ENCODE results near the gene ING5.
A peak's percentile ranks its signal among the peaks of the same experiment; 100 is the strongest.

ING5 gene

GRCh38 chr2:241701399-241702154 lies at the start of gene ING5:
TSS of gene ING5 (plus strand) at chr2:241702039. CDS start at chr2:241702066, 27 bp downstream.
- 0 out of 2 replicates have a peak, but pooled peaks have one; percentile 34 for TF ChIP-seq CTCF (IDR thresholded peaks at IDR 0.05; ENCODE audit: low read depth, low read length)
- no peak for TF ChIP-seq EZH2phosphoT487 (IDR thresholded peaks at IDR 0.05; ENCODE audit: low read depth)
- H3K4me2 ChIP-seq (ENCODE audit: low read length), result peak within 1 kb of the TSS; percentile 99
- peaks cover 26% of the 10 kb centered on the region for H3K79me2 ChIP-seq (ENCODE audit: low read length)
- peaks cover 11% of the 10 kb centered on the region for H3K36me3 ChIP-seq (replicated peaks; ENCODE audit: low read depth, low read length)
- peaks cover 20% of the 10 kb centered on the region for H3K4me1 ChIP-seq (ENCODE audit: low read length)
- H3K27ac ChIP-seq (ENCODE audit: low read length), result peak within 1 kb of the TSS; percentile 79
- H2AFZ ChIP-seq (ENCODE audit: low read depth, low read length), result no peak within 1 kb of the TSS
- H4K20me1 ChIP-seq (ENCODE audit: insufficient read depth, low read length), result peaks cover 8% of the 10 kb centered on the region; the same call in 1 of the 2 replicates
- peak within 1 kb of the TSS; percentile 81 for H3K9ac ChIP-seq (ENCODE audit: low read length)
- no peaks in the 10 kb centered on the region for H3K9me3 ChIP-seq (ENCODE audit: insufficient read depth, low read length)
- H3K4me3 ChIP-seq (ENCODE audit: low read length), result peak within 1 kb of the TSS; percentile 99
- H3K27me3 ChIP-seq (ENCODE audit: low read depth, low read length), result no peaks in the 10 kb centered on the region

DNA sequence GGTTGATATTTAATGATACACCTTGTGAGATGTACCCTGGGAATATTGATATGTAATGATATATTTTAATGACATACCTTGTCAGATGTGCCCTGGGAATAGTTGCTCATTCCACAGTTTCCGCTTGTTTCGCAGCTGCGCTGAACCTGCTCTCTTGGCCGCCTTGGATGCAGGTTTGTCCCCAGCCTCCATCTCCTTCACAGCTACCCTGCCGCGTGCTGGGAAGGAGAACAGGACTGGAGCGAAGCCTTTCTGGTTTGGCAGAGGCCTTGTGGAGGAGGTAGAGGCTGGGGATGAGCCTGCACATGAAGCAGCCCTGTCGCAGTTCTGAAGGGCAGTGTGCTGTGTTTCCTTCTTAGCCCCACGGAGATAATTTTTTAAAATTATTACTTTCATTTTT lies 49.7 kb upstream of the ING5 start:
- Histone ChIP-seq H3K27me3 (ENCODE audit: low read depth, low read length) (no peaks in the 10 kb centered on the region), H4K20me1 (ENCODE audit: insufficient read depth, low read length) (peaks cover 6% of the 10 kb centered on the region), H3K36me3 (replicated peaks; ENCODE audit: low read depth, low read length) (peaks cover 4% of the 10 kb centered on the region), H3K4me3 (ENCODE audit: low read length) (no peak overlapping the region), H3K27ac (ENCODE audit: low read length) (no peak overlapping the region), H3K9ac (ENCODE audit: low read length) (no peak overlapping the region), H3K4me2 (ENCODE audit: low read length) (no peak overlapping the region), H3K79me2 (ENCODE audit: low read length) (peaks cover 22% of the 10 kb centered on the region), H3K9me3 (ENCODE audit: insufficient read depth, low read length) (no peaks in the 10 kb centered on the region), H2AFZ (ENCODE audit: low read depth, low read length) (no peak overlapping the region), H3K4me1 (ENCODE audit: low read length) (no peaks in the 10 kb centered on the region)
- TF ChIP-seq EZH2phosphoT487 (IDR thresholded peaks at IDR 0.05; ENCODE audit: low read depth), result no peak
- no peak for TF ChIP-seq CTCF (IDR thresholded peaks at IDR 0.05; ENCODE audit: low read depth, low read length)

DNA sequence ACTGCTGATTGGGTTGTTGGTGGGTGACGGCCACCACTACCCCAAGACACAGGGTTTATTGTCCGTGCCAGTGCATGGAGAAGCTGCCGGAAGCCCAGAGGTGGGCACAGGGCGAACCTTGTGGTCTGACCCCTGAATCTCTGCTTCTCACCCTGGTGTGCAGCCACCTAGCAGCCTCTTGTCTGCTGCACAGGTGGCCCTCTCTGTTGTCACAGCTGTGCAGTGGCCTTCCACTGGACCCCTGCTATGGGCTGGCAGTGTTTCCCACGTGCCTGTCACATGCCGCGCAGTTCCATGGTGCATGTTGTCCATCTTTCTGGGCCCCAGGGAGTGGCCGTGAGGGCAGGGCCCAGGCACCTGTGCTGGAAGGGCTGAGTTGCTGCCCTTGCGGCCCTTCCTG lies 49.1 kb upstream of the ING5 start:
- no peaks in the 10 kb centered on the region for H3K27me3 ChIP-seq (ENCODE audit: low read depth, low read length)
- H3K4me2 ChIP-seq (ENCODE audit: low read length), result no peak overlapping the region
- H3K9me3 ChIP-seq (ENCODE audit: insufficient read depth, low read length), result no peaks in the 10 kb centered on the region
- TF ChIP-seq EZH2phosphoT487 (IDR thresholded peaks at IDR 0.05; ENCODE audit: low read depth), result no peak
- no peak for TF ChIP-seq CTCF (IDR thresholded peaks at IDR 0.05; ENCODE audit: low read depth, low read length)
- H3K79me2 ChIP-seq (ENCODE audit: low read length), result peaks cover 22% of the 10 kb centered on the region
- H3K27ac ChIP-seq (ENCODE audit: low read length), result no peak overlapping the region
- H4K20me1 ChIP-seq (ENCODE audit: insufficient read depth, low read length), result peaks cover 6% of the 10 kb centered on the region
- no peaks in the 10 kb centered on the region for H3K4me1 ChIP-seq (ENCODE audit: low read length)
- H3K4me3 ChIP-seq (ENCODE audit: low read length), result no peak overlapping the region
- peaks cover 4% of the 10 kb centered on the region for H3K36me3 ChIP-seq (replicated peaks; ENCODE audit: low read depth, low read length)
- H2AFZ ChIP-seq (ENCODE audit: low read depth, low read length), result no peak overlapping the region
- no peak overlapping the region for H3K9ac ChIP-seq (ENCODE audit: low read length)

DNA sequence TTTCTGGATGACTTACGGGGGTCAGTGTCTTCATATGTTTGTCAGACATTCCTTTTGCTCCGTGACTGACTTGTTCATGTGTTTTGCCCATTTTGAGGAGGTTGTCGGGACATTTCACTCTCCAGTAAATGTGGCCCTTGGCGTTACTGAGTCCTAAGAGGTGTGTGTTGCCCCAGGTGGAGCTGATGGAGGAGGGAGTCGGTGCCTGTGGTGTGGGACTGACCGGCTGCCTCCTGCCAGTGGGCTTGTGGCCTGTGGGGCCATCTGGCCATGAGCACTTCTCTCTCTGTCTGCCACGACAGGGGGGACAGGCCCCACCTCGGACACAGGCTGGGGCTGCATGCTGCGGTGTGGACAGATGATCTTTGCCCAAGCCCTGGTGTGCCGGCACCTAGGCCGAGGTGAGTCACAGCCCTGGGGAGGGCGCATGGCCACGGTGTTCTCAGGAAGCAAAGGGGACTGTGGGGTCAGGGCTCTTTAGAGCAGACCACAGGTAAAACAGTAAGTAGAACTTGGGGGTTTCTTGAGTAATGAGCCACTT lies 48.6 kb upstream of the ING5 start:
- no peak overlapping the region for H2AFZ ChIP-seq (ENCODE audit: low read depth, low read length)
- no peaks in the 10 kb centered on the region for H3K4me1 ChIP-seq (ENCODE audit: low read length)
- peaks cover 6% of the 10 kb centered on the region for H3K36me3 ChIP-seq (replicated peaks; ENCODE audit: low read depth, low read length)
- H3K9ac ChIP-seq (ENCODE audit: low read length), result no peak overlapping the region
- H3K4me3 ChIP-seq (ENCODE audit: low read length), result no peak overlapping the region
- TF ChIP-seq CTCF (IDR thresholded peaks at IDR 0.05; ENCODE audit: low read depth, low read length) (no peak), EZH2phosphoT487 (IDR thresholded peaks at IDR 0.05; ENCODE audit: low read depth) (no peak)
- peaks cover 18% of the 10 kb centered on the region for H3K79me2 ChIP-seq (ENCODE audit: low read length)
- H3K9me3 ChIP-seq (ENCODE audit: insufficient read depth, low read length), result no peaks in the 10 kb centered on the region
- no peak overlapping the region for H3K4me2 ChIP-seq (ENCODE audit: low read length)
- H3K27me3 ChIP-seq (ENCODE audit: low read depth, low read length), result no peaks in the 10 kb centered on the region
- no peak overlapping the region for H3K27ac ChIP-seq (ENCODE audit: low read length)
- peaks cover 6% of the 10 kb centered on the region for H4K20me1 ChIP-seq (ENCODE audit: insufficient read depth, low read length)

Measured in OCI-LY3 (cell line).